ENCODE measurements around the gene ARFGAP2. TPM values are rescaled to one million over a fixed set of nuclear protein-coding genes. Genes with fewer than 3 reads are reported as not detected.

ARFGAP2 gene
- total and polyA plus RNA-seq, 2 of the 8 experiments (the other 6 are each of a cell fraction or from before 2014, with no cell fraction given): 50.2 to 64.0 TPM

- H2AK5ac ChIP-seq (ENCODE audit: low read depth, low read length): no peak overlapping the region
- H3K4ac ChIP-seq (replicated peaks; ENCODE audit: insufficient read length, low read depth, low read length): no peak overlapping the region
- peaks cover 12% of the 10 kb centered on the region; the same call in 1 of the 2 replicates for H3K23me2 ChIP-seq (ENCODE audit: low read depth, low read length)
- peaks cover 0 to 2% of the 10 kb centered on the region in 2 experiments for H4K20me1 ChIP-seq (replicated peaks in 1 of 2; ENCODE audit: control insufficient read depth in 1 of 2, insufficient read depth in 2 of 2, low read length in 2 of 2)
- H2BK20ac ChIP-seq (ENCODE audit: low read length): no peak overlapping the region
- ChIA-PET POLR2A (ENCODE audit: partially characterized antibody) (interaction anchor here (1.1 to 3.9 kb wide), 15 partner anchors 8 to 275 kb away, joined by 3 to 49 read pairs (median 9); partner anchors contain the start of genes ACP2, ARFGAP2 and DDB2), CTCF (ENCODE audit: partially characterized antibody) (interaction anchor here (1.1 to 16.6 kb wide), 7 partner anchors 9 to 161 kb away, joined by 3 to 247 read pairs (median 8); partner anchors contain the start of genes ARFGAP2 and DDB2)
- no peak overlapping the region for H2BK12ac ChIP-seq (ENCODE audit: low read depth, low read length)
- H4K5ac ChIP-seq (ENCODE audit: insufficient read length, low read depth, low read length): no peak overlapping the region
- FAIRE-seq (no peak), DNase-seq (ENCODE audit: low read depth in 1 of 2, low spot score in 2 of 2) (no peak)
- peaks cover 0 to 6% (median 0%) of the 10 kb centered on the region in 4 experiments; a peak in 3 of 7 replicates for H3K27me3 ChIP-seq (replicated peaks in 1 of 4; ENCODE audit: control insufficient read depth in 3 of 4, extremely low read depth in 1 of 4, insufficient read depth in 3 of 4, low read length in 3 of 4)
- H2BK15ac ChIP-seq (ENCODE audit: low read length): 0 out of 2 replicates have a peak overlapping the region, but pooled peaks have one; percentile 67
- peak overlapping the region; percentile 66 to 77 for H3K4me2 ChIP-seq (ENCODE audit: insufficient read depth in 1 of 2, low read depth in 2 of 2, low read length in 2 of 2)
- H3K27ac ChIP-seq (ENCODE audit: low read depth, low read length): no peak overlapping the region
- H3K56ac ChIP-seq (replicated peaks; ENCODE audit: insufficient read length, low read depth, low read length): no peak overlapping the region
- H3K14ac ChIP-seq (ENCODE audit: insufficient read length): no peak overlapping the region
- H3K79me2 ChIP-seq (ENCODE audit: control insufficient read depth in 1 of 2, insufficient read depth in 2 of 2, low read length in 2 of 2): peaks cover 0 to 14% of the 10 kb centered on the region in 2 experiments; a peak in 3 of 4 replicates
- no peak overlapping the region for H4K8ac ChIP-seq (ENCODE audit: extremely low read depth, insufficient read depth, low read length)
- H2BK120ac ChIP-seq (replicated peaks; ENCODE audit: low read depth, low read length): no peak overlapping the region
- no peak overlapping the region for H4K91ac ChIP-seq (replicated peaks; ENCODE audit: insufficient read length, low read length)
- no peak overlapping the region for H3K18ac ChIP-seq (ENCODE audit: extremely low read depth, low read length)
- peaks cover 0 to 8% (median 6%) of the 10 kb centered on the region in 4 experiments; a peak in 5 of 7 replicates for H3K4me1 ChIP-seq (replicated peaks in 1 of 4; ENCODE audit: control insufficient read depth in 3 of 4, insufficient read depth in 4 of 4, low read length in 3 of 4)
- no peak overlapping the region for H2BK5ac ChIP-seq (ENCODE audit: low read depth, low read length)
- H3K9me3 ChIP-seq (ENCODE audit: insufficient read depth in 2 of 2, low read depth in 1 of 2, low read length in 1 of 2): no peaks in the 10 kb centered on the region
- peak overlapping the region in 1 of 4 experiments; percentile 56; a peak in 3 of 7 replicates for H3K9ac ChIP-seq (replicated peaks in 1 of 4; ENCODE audit: extremely low read depth in 1 of 4, low read depth in 3 of 4, low read length in 3 of 4)
- 20% methylated on average over 5 of the region's 5 CpGs; no CpG with 5 or more reads in 1 of the 2 experiments for WGBS, 2 experiments (ENCODE audit: extremely low coverage in 1 of 2, insufficient coverage in 1 of 2, insufficient read length in 1 of 2, insufficient replicate concordance in 2 of 2, low coverage in 1 of 2, low lambda C conversion rate in 2 of 2, missing lambda C conversion rate in 1 of 2)
- peaks cover 3% of the 10 kb centered on the region; the same call in 1 of the 2 replicates for H3K79me1 ChIP-seq (ENCODE audit: low read depth, low read length)
- H3K4me3 ChIP-seq (ENCODE audit: extremely low read depth in 1 of 4, insufficient read depth in 2 of 4, low read depth in 3 of 4, low read length in 4 of 4): peak overlapping the region; percentile 62 to 92 (median 82); a peak in 7 of 8 replicates
- H2AFZ ChIP-seq (ENCODE audit: low read length): no peak overlapping the region
- H3K23ac ChIP-seq (ENCODE audit: insufficient read length): no peak overlapping the region
- peaks cover 0 to 3% (median 0%) of the 10 kb centered on the region in 4 experiments; a peak in 1 of 8 replicates for H3K36me3 ChIP-seq (ENCODE audit: control insufficient read depth in 2 of 4, insufficient read depth in 4 of 4, low read length in 3 of 4)
- TF ChIP-seq TCF12 (IDR thresholded peaks at IDR 0.05; ENCODE audit: low read depth, low read length): no peak
- TF ChIP-seq, protein P1, sequence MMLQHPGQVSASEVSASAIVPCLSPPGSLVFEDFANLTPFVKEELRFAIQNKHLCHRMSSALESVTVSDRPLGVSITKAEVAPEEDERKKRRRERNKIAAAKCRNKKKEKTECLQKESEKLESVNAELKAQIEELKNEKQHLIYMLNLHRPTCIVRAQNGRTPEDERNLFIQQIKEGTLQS (IDR thresholded peaks at IDR 0.05; ENCODE audit: insufficient read depth, low read depth, low read length): no peak
- no peak for TF ChIP-seq BRCA1 (IDR thresholded peaks at IDR 0.05; ENCODE audit: low read depth, low read length)
- no peak for TF ChIP-seq YY1 (IDR thresholded peaks at IDR 0.05; ENCODE audit: low read depth, low read length)
- no peak for TF ChIP-seq NANOG (IDR thresholded peaks at IDR 0.05; ENCODE audit: insufficient read depth, low read depth, low read length, poor library complexity, severe bottlenecking)
- no peak for TF ChIP-seq GABPA (IDR thresholded peaks at IDR 0.05; ENCODE audit: borderline replicate concordance, insufficient read depth, low read length)
- no peak for TF ChIP-seq CHD1 (IDR thresholded peaks at IDR 0.05; ENCODE audit: low read depth, low read length)
- TF ChIP-seq SIN3A (conservative IDR thresholded peaks at IDR 0.05 in 1 of 2, IDR thresholded peaks at IDR 0.05 in 1 of 2; ENCODE audit: low read depth in 1 of 2, low read length in 2 of 2): no peak
- TF ChIP-seq RXRA (IDR thresholded peaks at IDR 0.05; ENCODE audit: insufficient read depth, low read depth, low read length): no peak
- TF ChIP-seq, protein P2, sequence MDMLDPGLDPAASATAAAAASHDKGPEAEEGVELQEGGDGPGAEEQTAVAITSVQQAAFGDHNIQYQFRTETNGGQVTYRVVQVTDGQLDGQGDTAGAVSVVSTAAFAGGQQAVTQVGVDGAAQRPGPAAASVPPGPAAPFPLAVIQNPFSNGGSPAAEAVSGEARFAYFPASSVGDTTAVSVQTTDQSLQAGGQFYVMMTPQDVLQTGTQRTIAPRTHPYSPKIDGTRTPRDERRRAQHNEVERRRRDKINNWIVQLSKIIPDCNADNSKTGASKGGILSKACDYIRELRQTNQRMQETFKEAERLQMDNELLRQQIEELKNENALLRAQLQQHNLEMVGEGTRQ (IDR thresholded peaks at IDR 0.05; ENCODE audit: low read length): no peak
- TF ChIP-seq KDM5A (IDR thresholded peaks at IDR 0.05; ENCODE audit: low read length): no peak
Observed at GRCh38 chr11:47187723-47188122, 11.0 kb upstream of the ARFGAP2 start.
